ENCODE data around the gene HUNK.

The HUNK gene

DNA sequence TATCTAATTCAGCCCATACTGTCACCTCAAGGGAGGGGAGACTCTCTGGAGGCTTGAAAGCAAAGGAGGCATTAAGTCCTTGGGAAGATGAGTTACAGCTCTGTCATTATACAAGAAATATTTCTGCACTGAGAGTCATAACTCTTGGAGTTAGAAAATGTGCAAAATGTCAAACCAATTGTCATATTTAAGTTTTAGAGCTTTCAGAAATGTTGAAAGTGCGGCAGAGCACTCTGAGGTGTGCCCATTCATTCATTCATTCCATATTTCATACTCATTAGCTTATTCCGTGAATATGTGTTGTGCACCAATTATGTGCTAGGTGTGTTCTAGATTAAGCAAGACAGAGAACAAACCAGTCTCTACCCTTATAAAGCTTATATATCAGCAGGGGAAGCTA, 87.1 kb downstream of the HUNK start:
- TF ChIP-seq ZFX (IDR thresholded peaks at IDR 0.05; ENCODE audit: borderline replicate concordance): no peak
- TF ChIP-seq, protein P1, sequence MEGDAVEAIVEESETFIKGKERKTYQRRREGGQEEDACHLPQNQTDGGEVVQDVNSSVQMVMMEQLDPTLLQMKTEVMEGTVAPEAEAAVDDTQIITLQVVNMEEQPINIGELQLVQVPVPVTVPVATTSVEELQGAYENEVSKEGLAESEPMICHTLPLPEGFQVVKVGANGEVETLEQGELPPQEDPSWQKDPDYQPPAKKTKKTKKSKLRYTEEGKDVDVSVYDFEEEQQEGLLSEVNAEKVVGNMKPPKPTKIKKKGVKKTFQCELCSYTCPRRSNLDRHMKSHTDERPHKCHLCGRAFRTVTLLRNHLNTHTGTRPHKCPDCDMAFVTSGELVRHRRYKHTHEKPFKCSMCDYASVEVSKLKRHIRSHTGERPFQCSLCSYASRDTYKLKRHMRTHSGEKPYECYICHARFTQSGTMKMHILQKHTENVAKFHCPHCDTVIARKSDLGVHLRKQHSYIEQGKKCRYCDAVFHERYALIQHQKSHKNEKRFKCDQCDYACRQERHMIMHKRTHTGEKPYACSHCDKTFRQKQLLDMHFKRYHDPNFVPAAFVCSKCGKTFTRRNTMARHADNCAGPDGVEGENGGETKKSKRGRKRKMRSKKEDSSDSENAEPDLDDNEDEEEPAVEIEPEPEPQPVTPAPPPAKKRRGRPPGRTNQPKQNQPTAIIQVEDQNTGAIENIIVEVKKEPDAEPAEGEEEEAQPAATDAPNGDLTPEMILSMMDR (IDR thresholded peaks at IDR 0.05): no peak

DNA sequence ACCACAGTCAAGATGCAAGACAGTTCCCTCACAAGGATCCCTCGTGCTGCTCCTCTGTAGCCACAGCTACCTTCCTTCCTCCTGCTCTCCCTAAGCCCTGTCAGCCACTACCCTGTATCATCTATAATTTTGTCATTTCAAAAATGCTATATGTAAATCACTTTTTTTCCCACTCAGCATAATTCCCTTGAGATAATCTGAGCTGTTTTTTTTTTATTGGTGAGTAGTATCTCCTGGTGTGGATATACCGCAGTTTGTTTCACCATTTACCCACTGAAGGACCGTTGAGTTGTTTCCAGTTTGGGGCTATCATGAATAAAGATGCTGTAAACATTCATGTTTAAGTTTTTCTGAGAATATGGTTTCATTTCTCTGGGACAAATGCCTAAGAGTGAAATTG, 88.2 kb downstream of the HUNK start:
- TF ChIP-seq ZFX (IDR thresholded peaks at IDR 0.05; ENCODE audit: borderline replicate concordance): no peak
- TF ChIP-seq, protein P1 (IDR thresholded peaks at IDR 0.05): no peak
- no peak overlapping the region for H3K27ac ChIP-seq

More for the DNA sequence above, 87.1 kb downstream of the HUNK start:
- H3K27ac ChIP-seq: no peak overlapping the region

DNA sequence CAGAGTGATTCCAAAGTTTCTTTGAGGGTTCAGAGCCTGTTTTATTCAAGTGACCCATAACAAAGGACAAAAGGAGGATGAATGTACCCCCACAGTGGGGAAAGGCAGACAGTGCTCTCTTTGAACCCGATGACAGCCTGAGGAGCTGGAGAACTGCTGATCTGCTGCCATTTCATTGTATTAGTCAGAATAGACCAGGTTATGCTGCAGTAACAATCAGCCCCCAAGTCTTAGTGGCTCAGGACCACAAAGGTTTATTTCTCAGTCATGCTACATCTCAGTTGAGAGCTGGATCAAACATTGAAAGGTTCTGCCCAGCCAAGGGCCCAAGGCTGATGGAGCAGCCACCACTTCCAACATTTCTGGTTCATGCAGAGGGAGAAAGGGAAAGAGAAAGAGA, 88.9 kb downstream of the HUNK start:
- TF ChIP-seq, protein P1 (IDR thresholded peaks at IDR 0.05): no peak
- TF ChIP-seq ZFX (IDR thresholded peaks at IDR 0.05; ENCODE audit: borderline replicate concordance): no peak
- no peak overlapping the region for H3K27ac ChIP-seq

DNA sequence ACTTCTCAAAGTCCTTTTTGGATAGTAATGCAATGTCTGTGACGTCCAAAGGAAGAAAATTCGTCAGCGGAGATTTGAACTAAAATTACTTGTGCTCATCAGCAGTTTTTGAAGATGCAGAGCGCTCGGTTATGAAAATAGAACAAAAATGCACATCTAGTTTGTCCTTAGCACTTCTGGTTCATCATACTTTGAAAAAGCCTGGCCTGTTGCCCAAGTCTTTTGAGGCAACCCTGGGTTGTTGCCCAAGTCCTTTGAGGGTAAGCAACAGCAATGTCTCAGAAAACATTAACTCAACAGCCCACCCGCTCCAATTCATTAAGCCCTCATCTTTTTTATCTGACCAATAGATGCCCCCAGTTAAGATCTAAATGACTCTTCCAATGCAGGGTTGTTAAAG, 91.9 kb downstream of the HUNK start:
- no peak overlapping the region for H3K27ac ChIP-seq
- no peak for TF ChIP-seq ZFX (IDR thresholded peaks at IDR 0.05; ENCODE audit: borderline replicate concordance)
- TF ChIP-seq, protein P1 (IDR thresholded peaks at IDR 0.05): no peak

DNA sequence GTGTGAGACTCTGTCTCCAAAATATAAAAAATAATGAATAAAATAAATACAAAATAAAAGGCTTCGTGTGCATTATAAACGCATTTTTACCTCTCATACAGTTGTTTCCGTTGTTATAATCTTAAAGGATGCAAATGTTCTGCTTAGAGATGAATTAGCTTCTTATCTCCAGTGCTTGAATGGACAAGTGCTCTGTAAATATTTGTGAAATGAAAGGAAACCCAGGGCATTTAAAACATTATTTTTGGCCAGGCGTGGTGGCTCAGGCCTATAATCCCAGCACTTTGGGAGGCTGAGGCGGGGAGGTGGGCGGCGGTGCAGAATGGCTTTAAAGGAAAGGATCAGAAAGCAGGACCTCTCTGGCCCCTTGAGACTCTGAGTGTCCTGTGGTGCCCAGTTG, 94.5 kb downstream of the HUNK start:
- H3K27ac ChIP-seq: no peak overlapping the region
- TF ChIP-seq, protein P1 (IDR thresholded peaks at IDR 0.05): no peak
- TF ChIP-seq ZFX (IDR thresholded peaks at IDR 0.05; ENCODE audit: borderline replicate concordance): no peak

DNA sequence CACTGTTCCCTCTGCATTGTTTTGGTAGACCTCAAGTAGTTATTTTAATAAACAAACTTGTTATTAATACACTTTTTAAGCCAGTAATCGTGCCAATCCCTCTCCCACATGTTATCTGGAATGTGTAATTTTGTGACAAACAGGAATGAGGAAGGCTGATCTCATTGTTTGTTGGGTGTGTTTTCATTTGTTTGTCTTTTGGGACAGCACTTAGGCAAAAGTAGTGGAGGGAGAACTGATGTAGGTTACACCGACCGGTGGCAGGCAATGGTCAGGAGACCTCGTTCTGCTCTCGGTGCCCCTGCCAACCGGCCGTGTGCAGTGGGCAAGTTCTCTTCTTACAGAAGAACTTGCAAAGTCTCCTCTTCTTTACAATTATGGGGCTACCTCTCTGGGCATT, 99.8 kb downstream of the HUNK start:
- TF ChIP-seq ZFX (IDR thresholded peaks at IDR 0.05; ENCODE audit: borderline replicate concordance): no peak
- TF ChIP-seq, protein P1 (IDR thresholded peaks at IDR 0.05): no peak
- no peak overlapping the region for H3K27ac ChIP-seq

DNA sequence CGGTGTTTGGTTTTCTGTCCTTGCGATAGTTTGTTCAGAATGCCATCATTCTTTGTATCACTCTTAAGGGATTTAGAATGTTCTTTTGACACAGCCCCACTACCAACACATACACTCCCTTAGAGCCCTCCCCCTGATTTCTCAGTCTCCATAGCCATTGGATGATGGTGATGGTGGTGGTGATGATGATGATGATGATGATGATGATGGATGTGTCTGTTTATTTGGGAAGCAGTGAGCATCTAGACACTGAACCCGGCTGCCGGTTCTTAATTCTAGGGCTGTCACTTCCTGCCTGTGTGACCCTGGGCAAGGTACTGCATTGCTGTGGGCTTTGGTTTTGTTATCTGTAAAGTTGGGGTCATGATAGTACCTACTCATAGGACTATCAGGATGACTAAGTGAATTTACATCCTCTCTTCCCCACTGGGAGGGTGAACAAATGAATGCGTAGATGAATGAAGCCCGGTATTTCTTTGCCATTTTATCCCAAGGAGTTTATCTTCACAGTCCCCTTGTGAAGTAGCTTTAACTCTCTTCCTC, 100.7 kb downstream of the HUNK start:
- TF ChIP-seq, protein P1 (IDR thresholded peaks at IDR 0.05): no peak
- no peak for TF ChIP-seq ZFX (IDR thresholded peaks at IDR 0.05; ENCODE audit: borderline replicate concordance)
- H3K27ac ChIP-seq: no peak overlapping the region

Data from 22Rv1 (cell line).